Memory B cell (primary cell): ENCODE data around the gene U2AF1.
"Not testable (repeated sequence)": the region's sequence is repeated elsewhere in the genome, so short reads cannot be mapped to it uniquely, and the experiment has no call there.

Experiments
- ATAC-seq: fragments of 150-1000 bp; cut with Tn5 transposase; 2 replicates; pipeline ENCODE4 v1.10.0; 2021; ENCODE audit warnings: low read depth, mild to moderate bottlenecking, moderate library complexity
- DNase-seq, 2 donors: peaks; one replicate each; pipeline ENCODE4 v3.0.0; 2022; ENCODE audit warnings: low spot score in 2 of 2
- H3K27ac Mint-ChIP-seq: one replicate; pipeline ENCODE4 v1.8.0; 2022; ENCODE audit warnings: mild to moderate bottlenecking, moderate library complexity, mixed read lengths
- H3K27me3 Mint-ChIP-seq: one replicate; pipeline ENCODE4 v1.8.0; 2022; ENCODE audit warnings: mixed read lengths
- H3K36me3 Mint-ChIP-seq: one replicate; pipeline ENCODE4 v1.8.0; 2022; ENCODE audit warnings: mild to moderate bottlenecking, mixed read lengths
- H3K4me1 Mint-ChIP-seq: one replicate; pipeline ENCODE4 v1.8.0; 2022; ENCODE audit warnings: mixed read lengths
- H3K4me3 Mint-ChIP-seq: one replicate; pipeline ENCODE4 v1.8.0; 2022; ENCODE audit warnings: mild to moderate bottlenecking, moderate library complexity, mixed read lengths
- H3K9me3 Mint-ChIP-seq: one replicate; pipeline ENCODE4 v1.8.0; 2022; ENCODE audit warnings: mixed read lengths

The U2AF1 gene

DNA sequence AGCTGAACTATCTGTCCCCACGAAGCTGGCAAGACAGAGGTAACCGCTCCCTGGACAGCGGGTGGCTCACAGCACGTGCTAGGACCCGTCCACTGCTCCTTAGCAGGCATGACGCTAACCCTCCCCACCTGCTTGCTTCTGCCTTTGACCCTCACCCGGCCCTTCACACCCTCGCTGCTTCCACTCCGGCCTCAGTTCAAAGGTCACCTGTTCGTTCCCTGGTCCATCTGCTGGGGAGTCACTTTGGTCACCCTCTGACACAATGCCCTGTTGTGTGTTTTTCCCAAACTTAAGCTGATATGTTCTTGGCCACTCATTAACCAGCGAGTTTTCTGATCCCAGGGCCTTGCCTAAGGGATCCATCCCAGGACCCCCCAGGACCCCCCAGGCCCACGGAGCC, 39.3 kb downstream of the U2AF1 start:
- not testable (repeated sequence) for ATAC-seq, H3K27me3 Mint-ChIP-seq, DNase-seq, H3K9me3 Mint-ChIP-seq, H3K36me3 Mint-ChIP-seq, H3K4me3 Mint-ChIP-seq, H3K27ac Mint-ChIP-seq, H3K4me1 Mint-ChIP-seq

GRCh38 chr21:43066690-43067089, 40.7 kb downstream of the U2AF1 start:
- H3K4me1 Mint-ChIP-seq, DNase-seq, H3K27me3 Mint-ChIP-seq, H3K36me3 Mint-ChIP-seq, H3K9me3 Mint-ChIP-seq, H3K27ac Mint-ChIP-seq, ATAC-seq, H3K4me3 Mint-ChIP-seq: not testable (repeated sequence)

GRCh38 chr21:43065991-43066390, 41.4 kb downstream of the U2AF1 start:
- not testable (repeated sequence) for H3K27ac Mint-ChIP-seq, H3K36me3 Mint-ChIP-seq, DNase-seq, ATAC-seq, H3K4me3 Mint-ChIP-seq, H3K27me3 Mint-ChIP-seq, H3K4me1 Mint-ChIP-seq, H3K9me3 Mint-ChIP-seq

DNA sequence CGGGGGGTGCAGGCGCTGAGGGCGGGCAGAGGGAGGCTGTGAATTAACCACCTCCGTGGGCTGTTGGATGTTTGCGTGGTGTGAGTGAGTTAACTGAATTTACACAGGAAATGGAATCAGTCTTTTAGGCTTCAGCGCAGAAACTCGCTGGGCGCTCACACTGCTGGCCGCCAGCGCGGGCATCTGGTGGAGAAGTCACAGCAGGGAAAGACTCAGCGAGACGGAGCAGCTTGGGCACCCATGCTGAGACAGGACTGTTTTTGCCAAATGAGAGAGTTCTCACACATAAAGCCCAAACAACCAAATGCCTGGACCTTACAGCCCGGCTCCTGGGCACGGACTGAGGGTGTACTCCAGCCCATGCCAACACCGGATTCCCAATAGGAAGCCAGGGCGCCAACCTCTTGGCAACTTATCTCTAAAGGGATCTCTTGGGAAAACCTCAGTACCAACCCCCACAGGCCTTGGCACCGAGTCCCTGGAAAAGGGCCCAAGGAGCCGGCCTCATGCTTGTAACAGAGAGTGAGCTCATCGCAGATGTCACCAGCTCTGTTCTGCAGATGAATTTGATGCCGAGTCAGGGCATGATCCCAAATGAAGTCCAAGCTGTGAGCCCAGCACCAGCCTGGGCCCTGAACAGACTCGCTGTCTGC, 43.0 kb downstream of the U2AF1 start:
- not testable (repeated sequence) for H3K36me3 Mint-ChIP-seq, H3K27me3 Mint-ChIP-seq, H3K27ac Mint-ChIP-seq, H3K9me3 Mint-ChIP-seq, ATAC-seq, DNase-seq, H3K4me3 Mint-ChIP-seq, H3K4me1 Mint-ChIP-seq

- not testable (repeated sequence) for H3K27me3 Mint-ChIP-seq, H3K36me3 Mint-ChIP-seq, H3K4me1 Mint-ChIP-seq, DNase-seq, H3K4me3 Mint-ChIP-seq, H3K27ac Mint-ChIP-seq, H3K9me3 Mint-ChIP-seq, ATAC-seq
These were observed 44.3 kb downstream of the U2AF1 start for GRCh38 chr21:43062955-43063664.

- not testable (repeated sequence) for H3K36me3 Mint-ChIP-seq, H3K27ac Mint-ChIP-seq, DNase-seq, H3K27me3 Mint-ChIP-seq, H3K9me3 Mint-ChIP-seq, H3K4me3 Mint-ChIP-seq, ATAC-seq, H3K4me1 Mint-ChIP-seq
These were observed 54.3 kb downstream of the U2AF1 start for GRCh38 chr21:43053112-43053511.

GRCh38 chr21:43045876-43046821, 61.2 kb downstream of the U2AF1 start:
- H3K4me1 Mint-ChIP-seq, H3K9me3 Mint-ChIP-seq, DNase-seq, H3K36me3 Mint-ChIP-seq, H3K4me3 Mint-ChIP-seq, H3K27me3 Mint-ChIP-seq, H3K27ac Mint-ChIP-seq: not testable (repeated sequence)
- ATAC-seq, result peak; percentile 73

GRCh38 chr21:43045165-43045875, 62.0 kb downstream of the U2AF1 start:
- peak; percentile 16 for ATAC-seq
- H3K27ac Mint-ChIP-seq, H3K36me3 Mint-ChIP-seq, H3K27me3 Mint-ChIP-seq, DNase-seq, H3K9me3 Mint-ChIP-seq, H3K4me1 Mint-ChIP-seq: not testable (repeated sequence)
- H3K4me3 Mint-ChIP-seq, result peak overlapping the region; percentile 30

DNA sequence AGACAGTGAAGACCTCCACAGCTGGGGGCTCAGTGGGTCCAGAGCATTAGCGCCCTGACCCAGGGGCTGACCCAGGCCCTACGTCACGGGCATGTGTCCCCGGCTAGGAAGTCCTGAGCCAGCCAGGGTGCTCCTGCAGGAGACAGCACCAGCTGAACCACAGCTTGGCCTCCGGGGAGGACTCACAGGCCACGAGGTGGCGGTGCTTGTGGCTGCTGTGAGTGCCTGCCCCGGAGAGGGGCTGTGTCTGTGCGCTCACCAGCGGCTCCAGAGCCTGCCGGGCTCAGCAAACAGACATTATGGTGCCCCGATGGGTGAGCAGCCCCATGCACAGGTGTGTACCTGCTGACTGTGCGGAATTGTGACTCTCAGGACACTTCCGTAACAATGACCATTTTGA, 62.8 kb downstream of the U2AF1 start:
- not testable (repeated sequence) for ATAC-seq, H3K36me3 Mint-ChIP-seq, H3K9me3 Mint-ChIP-seq, H3K4me1 Mint-ChIP-seq, H3K27me3 Mint-ChIP-seq, H3K27ac Mint-ChIP-seq, H3K4me3 Mint-ChIP-seq, DNase-seq

GRCh38 chr21:43043291-43043690, 64.1 kb downstream of the U2AF1 start:
- not testable (repeated sequence) for H3K4me1 Mint-ChIP-seq, H3K36me3 Mint-ChIP-seq, H3K9me3 Mint-ChIP-seq, ATAC-seq, H3K27ac Mint-ChIP-seq, H3K4me3 Mint-ChIP-seq, DNase-seq, H3K27me3 Mint-ChIP-seq
